Measurements from ENCODE around the gene USP46.

The USP46 gene

DNA sequence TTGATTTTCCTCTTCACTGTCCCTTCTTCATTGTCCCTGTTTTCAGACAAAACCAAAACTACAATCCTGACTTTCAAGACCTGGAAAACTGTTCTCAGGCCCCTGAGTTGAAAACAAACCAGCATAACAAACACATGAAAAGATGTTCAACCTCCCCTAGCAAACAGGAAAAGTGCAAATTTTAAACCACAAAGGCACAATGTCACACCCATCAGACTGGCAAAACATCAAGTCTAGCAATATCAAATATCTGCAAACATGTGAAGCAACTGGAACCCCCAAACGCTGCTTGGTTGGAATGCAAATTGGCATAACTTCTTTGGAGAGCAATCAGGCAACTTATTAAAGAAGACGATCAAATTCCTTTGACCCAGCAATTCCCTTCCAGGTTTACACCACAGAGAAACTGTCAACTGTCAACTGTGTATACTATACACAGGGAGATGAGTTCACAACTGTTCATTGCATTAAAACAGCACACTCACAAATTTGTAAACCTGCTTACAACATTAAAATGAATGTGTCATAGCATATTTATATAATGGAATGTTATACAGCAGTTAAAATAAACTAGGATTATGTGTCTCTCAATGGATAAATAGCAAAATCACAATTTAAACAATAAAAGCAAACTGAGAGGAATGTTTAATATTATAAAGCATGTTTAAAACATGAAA is 7.0 kb downstream of the USP46 start:
- no peak for DNase-seq

DNA sequence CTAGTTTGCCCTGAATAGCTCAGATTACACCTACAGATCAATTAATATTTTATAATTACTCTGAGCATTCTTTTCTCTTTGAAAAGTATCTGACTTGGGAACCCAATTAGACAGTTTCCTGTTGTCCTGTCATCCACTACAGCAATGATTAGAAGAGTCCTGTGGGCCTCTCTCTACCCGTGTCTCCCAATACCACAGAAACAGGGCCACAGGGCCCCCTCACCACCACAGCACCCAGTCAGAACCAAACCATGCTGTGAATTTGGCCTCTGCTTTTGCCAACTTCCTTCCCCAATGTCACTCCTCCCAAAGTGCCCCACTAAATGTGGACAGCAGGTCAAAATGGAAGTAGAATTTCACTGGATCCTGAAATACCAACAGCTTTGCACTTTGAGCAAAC is 10.3 kb downstream of the USP46 start:
- no peak for DNase-seq

DNA sequence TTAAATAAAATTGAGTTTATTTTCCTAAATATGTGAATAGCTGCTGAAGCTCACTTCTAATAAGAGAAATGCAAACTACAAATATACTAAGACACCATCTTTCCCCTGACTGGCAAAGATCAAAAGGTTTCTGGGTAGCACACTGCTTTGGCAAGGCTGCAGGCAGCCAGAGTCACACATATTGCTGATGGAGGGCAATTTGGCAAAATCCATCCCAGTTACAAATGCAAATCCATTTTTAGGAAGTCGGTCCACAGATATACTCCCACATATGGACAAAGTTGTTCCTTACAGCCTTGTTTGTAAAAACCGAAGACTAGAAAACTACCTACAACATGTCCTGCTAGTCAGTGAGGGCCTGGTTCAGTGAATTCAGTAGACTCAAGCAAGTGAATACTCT is 12.4 kb downstream of the USP46 start:
- no peak for DNase-seq

DNA sequence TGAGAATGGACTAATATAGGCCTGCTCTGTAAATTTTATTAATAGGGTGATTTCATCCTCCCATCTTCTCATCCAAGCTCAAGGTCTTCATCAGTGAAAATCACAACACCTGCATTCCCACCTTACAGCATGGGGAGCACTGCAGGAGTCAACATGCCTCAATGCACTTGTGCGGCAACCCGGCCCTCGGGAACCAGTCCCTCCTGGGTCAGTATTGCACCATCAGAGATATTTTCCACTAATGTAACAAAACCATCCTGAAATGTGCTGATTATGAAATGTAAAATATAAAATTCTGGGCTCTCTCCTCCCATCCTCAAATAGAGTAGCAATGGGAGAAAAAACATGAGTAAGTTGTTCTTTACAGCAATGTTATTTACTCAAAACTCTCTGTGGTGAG is 13.0 kb downstream of the USP46 start:
- DNase-seq, result no peak

DNA sequence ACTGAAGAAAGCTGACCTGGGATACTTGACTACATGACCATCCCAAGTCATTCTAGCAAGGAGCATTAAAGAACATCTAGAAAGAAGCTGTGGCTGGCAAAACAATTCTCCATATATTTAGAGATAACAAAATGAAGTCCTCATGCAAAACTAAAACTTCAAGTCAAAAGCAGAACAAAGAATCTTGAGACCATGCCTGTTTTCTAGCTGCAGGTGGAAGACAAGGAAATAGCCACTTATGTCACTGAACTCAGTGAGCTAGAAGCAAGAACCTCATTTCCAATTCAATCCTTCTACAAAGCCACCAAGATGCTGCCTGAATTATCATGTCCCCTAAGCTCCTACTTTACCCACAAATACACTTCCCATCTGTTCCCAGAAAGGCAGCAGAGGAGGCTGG is 13.8 kb downstream of the USP46 start:
- DNase-seq, result no peak

DNA sequence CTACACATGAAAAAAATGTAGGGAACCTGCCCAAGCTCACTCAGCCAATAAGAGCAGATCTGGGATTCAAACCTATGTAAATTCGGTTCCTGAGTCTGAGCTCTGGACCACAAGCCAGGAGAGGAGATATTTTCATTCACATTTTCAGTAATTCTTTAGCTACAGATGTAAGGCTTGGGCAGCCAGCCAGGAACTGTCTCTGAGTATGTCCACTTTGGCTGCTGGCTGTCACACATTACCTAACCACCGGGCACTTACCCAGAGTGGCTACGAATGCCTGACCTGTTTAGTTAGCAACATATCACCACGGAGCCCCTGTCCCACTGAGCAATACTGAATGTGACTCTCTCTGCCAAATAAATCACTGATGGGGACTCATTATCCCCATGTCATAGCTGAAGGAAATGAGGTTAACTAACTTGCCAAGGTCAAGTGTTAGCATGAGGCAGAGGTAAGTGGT is 15.3 kb downstream of the USP46 start:
- peak; percentile 61 for DNase-seq

DNA sequence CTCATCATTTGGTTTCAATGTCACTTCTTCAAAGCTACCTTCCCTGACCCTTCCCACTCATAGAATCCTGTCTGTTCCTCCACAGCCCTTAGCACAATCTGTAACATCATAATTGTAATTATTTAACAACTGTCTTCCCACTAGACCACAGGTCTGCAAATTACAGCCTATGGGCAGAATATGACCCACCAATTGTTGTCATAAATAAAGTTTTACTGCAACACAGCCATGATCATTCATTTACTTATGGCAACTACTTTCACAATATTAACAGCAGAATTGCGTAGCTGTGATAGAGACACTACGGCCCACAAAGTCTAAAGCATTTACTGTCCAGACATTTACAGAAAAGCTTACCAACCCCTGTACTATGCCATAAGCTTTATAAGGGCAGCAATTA is 15.9 kb downstream of the USP46 start:
- no peak for DNase-seq

DNA sequence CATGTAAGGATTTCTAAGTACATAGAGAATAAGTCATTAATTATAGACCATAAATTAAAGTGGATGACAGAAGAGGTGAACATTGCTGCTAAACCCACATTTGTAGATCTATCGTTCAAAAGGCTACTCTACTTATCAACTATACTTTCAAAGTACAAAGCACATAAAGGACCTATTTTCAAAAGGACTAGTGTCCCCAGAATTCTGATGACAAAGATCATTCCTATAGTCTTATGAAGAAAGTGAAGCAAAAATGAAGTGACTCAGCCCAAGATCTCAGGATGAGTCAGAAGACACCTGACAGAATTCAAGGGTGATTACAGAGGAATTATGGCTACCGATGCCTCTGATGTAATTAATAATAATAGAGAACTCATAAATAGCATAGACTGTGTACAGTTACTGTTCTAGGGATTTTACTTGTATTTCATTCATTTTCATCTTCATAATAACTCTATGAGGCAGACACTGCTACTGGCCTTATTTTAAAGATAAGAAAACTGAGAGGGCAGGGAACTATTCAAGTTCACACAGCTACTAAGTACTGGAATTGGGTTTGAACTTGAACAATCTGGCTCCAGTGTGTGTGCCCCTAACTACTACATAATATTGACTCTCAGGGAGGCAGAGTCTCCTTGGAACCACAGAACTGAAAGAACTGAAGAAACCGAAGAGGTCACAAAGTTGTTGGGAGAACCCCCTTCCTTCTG is 17.1 kb downstream of the USP46 start:
- DNase-seq, result peak; percentile 48

DNA sequence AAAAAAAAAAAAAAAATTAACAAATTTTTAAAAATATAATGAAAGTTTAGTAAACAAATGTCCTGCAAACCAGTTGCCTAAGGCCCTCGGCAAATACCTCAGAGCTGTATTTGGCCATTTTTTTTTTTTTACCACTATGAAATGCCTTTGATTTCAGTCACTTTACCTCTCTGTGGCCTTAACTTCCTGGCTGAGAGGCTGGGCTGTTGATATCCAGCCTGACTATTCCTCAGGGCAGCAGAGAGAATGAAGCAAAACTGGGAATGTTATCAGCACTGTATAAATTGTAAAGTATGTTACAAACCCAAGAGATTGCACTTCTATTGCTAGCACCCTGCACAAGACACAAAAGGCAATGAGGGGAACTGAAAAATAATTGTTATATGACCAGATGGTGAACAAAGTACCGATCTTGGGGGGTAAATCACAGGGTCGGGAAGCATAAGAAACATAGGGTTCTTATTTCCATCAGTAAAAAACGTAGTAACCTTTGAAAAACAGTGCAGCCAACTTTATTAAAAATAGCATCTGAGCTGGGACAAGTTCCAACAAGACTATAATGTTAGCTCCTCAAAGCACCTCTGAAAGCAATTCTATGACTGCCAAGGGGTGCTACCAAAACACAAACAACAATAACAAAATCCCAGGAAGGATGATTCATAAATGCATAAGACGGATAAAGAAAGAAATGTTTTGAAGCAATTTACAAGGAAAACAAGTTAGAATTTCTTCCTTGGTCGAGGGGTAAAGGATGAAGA is 18.1 kb downstream of the USP46 start:
- no peak for DNase-seq

DNA sequence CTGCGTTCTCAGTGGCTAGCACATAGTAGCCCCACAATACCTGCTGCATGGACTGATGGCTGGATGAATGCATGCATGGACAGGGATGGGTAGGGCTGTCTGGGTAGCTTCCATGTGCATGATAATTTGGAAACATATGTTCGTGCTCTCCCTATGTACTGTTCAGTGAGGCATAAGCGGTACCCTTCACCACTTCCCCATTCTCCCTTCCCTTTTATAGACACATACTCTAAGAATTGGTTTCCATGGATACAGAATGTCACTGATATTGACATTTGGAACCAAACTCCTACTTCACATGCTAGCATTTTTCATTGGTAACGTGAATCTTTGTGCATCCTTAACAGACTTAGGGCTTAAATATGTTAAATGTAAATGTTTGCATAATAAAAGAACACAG is 20.4 kb downstream of the USP46 start:
- no peak for DNase-seq

DNA sequence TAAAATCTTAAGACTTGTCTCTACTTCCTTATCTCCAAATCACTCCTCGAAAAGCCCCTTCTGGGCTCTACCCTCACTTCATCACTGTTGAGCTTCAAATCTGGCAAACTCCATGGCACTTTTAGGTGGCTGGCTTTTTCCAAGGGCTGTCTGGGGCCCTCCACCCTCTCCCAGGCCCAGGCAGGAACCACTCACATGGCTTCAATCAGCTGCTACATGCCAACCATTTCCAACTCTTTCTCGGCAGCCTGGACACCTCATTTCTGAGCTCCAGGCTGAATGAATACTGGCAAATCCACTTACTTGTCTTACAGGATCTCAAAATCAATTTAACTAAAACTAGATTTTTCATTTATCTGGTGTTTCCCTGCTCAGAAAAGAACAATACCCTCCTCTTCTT is 22.0 kb downstream of the USP46 start:
- DNase-seq, result no peak

DNA sequence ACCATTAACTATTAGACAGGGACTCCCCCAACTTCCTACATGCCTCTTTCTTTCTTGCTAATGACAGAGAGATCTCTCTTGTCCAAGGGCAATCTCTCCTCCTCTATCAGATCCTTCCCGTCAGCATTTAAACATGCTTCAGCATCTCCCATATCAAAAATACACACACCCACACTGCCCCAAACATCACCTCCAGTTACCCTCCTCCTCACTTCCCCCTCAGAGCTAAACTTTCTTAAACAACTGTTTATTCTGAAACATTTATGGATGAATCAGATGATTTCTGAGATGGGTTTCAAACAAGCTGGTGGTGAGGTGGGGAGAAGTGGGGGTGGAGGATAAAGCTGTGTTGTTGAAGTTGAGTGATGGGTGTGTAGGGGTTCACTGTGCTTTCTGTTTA is 23.5 kb downstream of the USP46 start:
- DNase-seq, result no peak

DNA sequence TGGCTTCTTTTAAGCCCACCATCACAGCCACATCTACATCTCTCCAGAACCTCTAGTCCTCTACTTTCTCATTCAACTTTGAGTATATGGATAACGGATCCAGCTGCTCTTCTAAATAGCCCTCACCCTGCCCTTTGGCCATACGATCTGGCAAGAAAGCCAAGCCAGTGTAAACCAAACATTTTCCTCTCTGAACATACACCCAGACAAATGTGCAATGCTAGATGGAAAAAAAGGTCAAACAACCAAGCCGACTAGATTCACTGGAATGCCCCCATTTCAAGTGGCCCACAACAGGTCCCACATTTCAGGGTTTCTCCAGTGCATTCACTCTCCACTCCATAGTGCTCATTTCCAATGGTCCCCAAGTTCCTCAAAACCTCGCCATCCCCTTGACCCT is 24.0 kb downstream of the USP46 start:
- DNase-seq, result no peak

DNA sequence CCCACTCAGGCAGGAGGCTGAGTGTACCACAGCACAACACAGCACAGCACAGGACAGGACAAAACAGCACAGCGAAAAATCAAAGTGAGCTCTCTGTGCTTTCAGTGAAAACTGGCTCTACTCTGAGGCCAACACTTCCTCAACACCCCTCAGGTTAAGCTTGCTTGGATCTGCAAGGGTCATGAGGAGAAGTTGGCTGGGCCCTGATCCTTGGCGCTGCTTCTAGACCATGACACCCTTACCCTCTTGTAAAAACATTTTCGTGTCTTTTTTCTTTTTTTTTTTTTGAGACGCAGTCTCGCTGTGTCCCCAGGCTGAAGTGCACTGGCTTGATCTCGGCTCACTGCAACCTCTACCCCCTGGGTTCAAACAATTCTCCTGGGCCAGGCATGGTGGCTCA is 25.3 kb downstream of the USP46 start:
- no peak for DNase-seq

DNA sequence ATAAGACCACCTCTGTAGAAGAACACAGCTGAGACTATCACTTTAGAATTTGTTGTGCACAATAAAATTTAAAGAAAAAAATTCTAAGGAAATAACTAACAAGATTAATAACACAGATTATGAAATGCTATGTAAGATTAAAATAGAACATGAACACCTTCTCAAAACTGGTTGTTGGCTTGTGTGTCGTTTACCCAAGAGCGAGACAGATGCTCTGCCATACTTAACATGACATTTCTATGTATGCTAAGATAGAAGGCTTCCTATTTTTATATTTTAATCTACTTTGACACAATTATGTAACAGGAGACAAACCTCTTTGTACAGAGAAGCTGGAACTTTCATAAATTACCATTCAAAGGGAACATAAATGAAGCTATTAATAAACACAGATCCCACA is 30.1 kb downstream of the USP46 start:
- DNase-seq, result no peak

DNA sequence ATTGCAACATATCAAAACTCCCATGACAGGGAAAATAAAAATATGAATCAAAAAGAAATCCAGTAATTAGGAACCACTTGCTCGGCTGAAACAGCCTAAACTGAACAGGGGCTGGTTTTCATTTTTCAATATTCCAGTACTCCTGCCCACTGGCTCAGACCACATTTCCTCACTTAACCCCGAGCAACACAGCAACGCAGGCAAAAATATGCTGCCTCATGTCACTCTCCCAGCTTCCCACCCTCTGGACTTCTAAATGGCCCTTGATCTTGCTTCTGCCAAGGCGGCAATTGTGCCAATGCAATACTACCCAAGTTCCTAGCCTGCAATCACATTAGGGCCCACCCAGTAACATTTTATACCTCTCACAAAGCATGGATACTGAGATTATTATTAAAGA is 30.6 kb downstream of the USP46 start:
- no peak for DNase-seq

DNA sequence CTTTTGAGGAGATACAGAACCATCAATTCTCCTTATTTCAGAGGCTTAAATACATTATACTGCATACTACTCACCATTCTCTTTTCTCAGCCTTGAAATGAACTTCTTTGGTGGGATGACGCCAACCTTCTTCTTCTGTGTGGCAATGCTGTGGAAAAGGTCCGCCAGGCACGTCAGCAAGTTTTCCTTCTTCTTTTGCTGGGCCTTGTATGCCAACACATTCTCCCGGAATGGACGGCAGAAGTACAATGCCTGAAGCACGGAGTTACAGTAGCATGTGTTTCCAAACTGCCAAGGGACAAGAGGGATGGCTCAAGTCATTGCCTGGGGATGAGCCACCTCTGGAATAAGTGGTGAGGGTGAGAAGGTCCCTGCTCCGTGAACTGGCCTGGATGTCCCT is 31.2 kb downstream of the USP46 start:
- DNase-seq, result no peak

DNA sequence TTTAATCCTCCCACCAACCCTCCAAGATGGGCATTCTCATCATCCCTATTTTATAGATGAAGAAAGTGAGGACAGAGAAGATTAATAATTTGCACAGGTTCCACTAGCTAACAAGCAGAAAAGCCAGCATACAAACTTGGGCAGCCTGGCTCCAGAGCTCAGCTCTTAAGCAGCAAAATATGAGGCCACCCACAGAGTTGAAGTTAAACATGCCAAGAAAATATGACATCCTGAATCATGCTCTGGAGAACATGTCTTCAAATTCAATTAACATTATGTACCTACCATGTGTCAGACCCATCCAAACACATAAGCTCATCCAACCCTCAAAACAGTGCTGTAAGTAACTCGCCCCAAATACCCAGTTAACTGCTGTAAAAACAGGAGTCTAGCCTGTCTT is 33.9 kb downstream of the USP46 start:
- no peak for DNase-seq

DNA sequence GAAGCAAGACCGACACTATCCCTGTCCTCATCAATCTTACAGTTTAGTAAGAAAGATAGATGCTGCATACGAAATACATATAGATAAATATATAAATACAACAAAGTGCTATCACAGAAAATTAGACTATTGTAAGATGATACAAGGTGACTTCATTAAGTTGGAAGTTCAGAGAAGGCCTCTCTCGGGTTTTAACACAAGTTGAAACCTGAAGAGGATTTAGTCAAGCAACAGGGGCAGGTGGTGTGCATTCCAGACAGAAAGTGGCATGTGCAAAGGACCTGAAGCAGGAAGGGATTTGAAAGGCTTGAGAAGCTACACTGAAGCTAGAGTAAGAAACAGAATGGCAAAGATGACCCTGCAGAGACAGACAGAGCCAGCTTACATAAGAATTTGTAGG is 36.5 kb downstream of the USP46 start:
- DNase-seq, result no peak

DNA sequence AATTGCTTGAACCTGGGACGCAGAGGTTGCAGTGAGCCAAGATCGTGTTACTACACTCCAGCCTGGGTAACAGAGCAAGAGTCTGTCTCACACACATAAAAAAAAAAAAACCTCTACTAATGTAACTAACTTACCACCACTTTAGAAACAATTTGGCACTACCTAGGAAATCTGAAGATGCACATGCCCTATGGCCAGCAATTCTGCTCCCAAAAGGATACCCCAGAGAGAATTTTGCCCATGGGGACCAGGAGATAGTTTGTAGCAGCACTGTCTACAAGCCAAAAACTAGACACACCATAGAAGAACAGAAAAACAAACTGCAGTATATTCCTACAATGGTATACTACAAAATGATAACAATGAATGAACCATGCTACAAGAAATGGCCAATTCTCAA is 37.5 kb downstream of the USP46 start:
- DNase-seq, result no peak

DNA sequence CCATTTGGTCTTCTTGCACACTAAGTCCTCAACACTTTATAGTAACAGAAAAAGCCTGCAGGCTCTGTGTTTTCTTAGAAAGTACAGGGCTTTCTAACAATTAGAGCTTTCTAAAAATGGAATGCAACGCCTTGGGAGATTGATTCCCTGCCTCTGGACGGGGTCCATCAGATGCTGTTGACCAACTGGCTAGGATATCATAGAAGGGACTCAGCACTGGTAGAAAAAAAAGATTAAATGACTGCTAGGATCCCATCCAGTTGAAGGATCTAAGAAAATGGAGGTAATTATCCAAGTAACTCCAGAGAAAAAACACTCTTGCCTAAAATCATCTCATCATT is 39.5 kb downstream of the USP46 start:
- no peak for DNase-seq

DNA sequence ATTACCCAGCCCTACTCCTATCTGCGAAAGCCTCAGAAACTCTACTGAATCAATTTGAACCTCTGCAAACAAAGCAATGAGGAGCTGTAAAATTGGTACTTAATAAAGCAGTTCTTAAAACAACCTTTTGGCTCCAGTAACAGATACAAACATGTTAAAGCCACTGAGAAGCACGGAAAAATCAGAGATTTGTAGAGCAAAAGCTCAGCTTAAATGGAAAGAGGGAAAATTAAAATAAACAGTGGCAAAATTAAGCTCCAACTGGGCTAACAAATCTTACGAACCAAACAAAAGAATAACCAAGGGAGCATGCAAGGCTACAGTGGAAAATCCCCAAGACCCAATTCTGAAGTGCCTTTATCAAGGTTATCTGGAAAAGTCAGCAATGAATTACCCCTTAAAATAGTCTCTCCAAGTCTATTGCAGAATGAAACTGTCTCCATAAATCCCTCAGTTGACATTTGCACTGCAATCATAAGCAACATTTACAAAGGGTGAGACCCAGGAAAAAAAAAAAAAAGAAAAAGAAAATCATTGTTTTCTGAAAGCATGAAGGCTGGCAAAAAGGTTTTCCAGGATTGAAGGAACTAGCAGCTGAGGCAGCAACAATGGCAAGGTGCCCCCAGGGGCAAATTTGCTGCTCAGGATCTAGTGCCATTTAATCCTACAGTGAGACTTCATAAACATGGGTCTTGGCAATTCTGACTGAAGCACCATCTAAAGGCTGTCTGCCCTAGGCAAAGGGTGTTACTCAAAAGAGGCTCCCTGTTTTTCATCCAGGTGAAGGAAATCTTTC is 40.1 kb downstream of the USP46 start:
- DNase-seq, result no peak

DNA sequence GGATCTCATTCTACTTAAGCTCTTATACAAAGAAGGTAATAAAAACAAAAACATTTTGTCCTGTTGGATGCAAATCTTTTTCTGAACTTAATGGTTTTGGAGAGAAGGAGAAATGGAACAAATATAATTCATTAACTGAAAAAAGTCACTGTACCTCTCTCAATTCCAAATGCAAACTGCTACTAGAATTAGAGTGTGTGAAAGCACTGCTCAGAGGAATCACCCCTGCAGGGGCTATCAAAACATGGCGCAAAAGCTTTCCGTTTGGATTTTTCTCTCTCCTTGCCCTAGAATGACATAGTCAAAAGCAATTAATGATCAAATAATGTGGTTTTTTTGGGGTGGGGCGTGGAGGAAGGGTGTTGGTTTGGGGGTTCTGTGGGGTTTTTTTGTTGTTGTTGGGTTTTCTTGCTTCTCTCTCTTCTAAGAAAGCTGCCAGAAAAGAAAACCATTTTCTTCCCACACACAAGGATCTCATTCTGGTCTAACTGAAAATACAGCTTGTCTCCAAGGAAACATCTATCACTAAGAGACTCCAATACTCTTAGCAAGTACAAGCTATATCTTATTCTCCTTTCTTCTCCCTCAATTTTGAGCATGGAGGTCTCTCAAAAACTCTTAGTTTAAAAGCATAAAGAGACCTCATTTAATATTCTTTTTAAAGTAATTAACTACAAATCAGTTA is 41.6 kb downstream of the USP46 start:
- no peak for DNase-seq

Measured in kidney glomerular epithelial cell (primary cell).